Measurements from ENCODE around the gene ME3. TPM values are rescaled to one million over a fixed set of nuclear protein-coding genes. Genes with fewer than 3 reads are reported as not detected.

Gene ME3
- total RNA-seq, 1 experiment from 2014 or later, result 83.8 TPM

DNA sequence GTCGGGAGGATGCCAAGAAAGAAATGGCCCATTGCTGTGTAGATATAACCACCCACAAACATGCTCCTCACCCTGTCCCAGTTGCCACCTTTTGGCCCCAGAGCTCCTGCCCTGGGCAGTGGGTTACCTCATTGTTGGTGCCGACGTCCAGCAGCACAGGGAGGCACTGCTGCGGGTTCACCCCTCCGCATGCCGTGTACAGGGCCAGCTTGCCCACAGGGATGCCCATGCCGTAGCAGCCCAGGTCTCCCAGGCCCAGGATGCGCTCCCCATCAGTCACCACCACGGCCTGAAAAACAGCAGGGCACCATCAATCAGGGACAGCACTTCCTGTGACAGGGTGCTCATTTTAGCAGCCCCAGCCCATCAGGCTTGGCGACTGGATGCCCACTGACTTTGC lies 174.6 kb downstream of the ME3 start:
- Histone ChIP-seq H3K9ac (ENCODE audit: low read length) (no peak overlapping the region), H2AFZ (ENCODE audit: low read length) (no peak overlapping the region), H3K4me3 (ENCODE audit: low read length) (no peak overlapping the region), H3K79me2 (ENCODE audit: low read length) (no peaks in the 10 kb centered on the region), H4K20me1 (ENCODE audit: low read length) (no peaks in the 10 kb centered on the region), H3K27me3 (ENCODE audit: low read length) (no peaks in the 10 kb centered on the region), H3K36me3 (ENCODE audit: low read depth, low read length) (no peaks in the 10 kb centered on the region), H3K9me3 (ENCODE audit: low read length) (no peaks in the 10 kb centered on the region), H3K9me2 (replicated peaks; ENCODE audit: low read length) (no peaks in the 10 kb centered on the region), H3F3A (ENCODE audit: low read length, unreplicated experiment) (no peaks in the 10 kb centered on the region), H3K27ac (ENCODE audit: low read length) (no peak overlapping the region), H3K4me2 (ENCODE audit: low read length) (no peak overlapping the region), H3K4me1 (ENCODE audit: insufficient read depth, low read length) (no peaks in the 10 kb centered on the region; the same call in 1 of the 2 replicates)
- no TSS peak for BruUV-seq (replicated peaks)
- intact Hi-C loops (cut with micrococcal nuclease), result no loop called here
- DNase-seq (no peak), ATAC-seq (no peak)
- ChIA-PET CTCF (no interaction called here), POLR2A (ENCODE audit: unreplicated experiment) (no interaction called here)
- no peak for TF ChIP-seq EZH2phosphoT487 (IDR thresholded peaks at IDR 0.05; ENCODE audit: borderline replicate concordance, low read length)
- TF ChIP-seq, protein P1, sequence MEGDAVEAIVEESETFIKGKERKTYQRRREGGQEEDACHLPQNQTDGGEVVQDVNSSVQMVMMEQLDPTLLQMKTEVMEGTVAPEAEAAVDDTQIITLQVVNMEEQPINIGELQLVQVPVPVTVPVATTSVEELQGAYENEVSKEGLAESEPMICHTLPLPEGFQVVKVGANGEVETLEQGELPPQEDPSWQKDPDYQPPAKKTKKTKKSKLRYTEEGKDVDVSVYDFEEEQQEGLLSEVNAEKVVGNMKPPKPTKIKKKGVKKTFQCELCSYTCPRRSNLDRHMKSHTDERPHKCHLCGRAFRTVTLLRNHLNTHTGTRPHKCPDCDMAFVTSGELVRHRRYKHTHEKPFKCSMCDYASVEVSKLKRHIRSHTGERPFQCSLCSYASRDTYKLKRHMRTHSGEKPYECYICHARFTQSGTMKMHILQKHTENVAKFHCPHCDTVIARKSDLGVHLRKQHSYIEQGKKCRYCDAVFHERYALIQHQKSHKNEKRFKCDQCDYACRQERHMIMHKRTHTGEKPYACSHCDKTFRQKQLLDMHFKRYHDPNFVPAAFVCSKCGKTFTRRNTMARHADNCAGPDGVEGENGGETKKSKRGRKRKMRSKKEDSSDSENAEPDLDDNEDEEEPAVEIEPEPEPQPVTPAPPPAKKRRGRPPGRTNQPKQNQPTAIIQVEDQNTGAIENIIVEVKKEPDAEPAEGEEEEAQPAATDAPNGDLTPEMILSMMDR (conservative IDR thresholded peaks at IDR 0.05; ENCODE audit: low read depth, low read length), result no peak
- no peak for TF ChIP-seq EZH2 (IDR thresholded peaks at IDR 0.05; ENCODE audit: low read length, unreplicated experiment)

GRCh38 chr11:86497310-86497709 lies 175.1 kb downstream of the ME3 start:
- no peaks in the 10 kb centered on the region for H3F3A ChIP-seq (ENCODE audit: low read length, unreplicated experiment)
- no TSS peak for BruUV-seq (replicated peaks)
- no peaks in the 10 kb centered on the region for H3K9me3 ChIP-seq (ENCODE audit: low read length)
- TF ChIP-seq EZH2phosphoT487 (IDR thresholded peaks at IDR 0.05; ENCODE audit: borderline replicate concordance, low read length) (no peak), EZH2 (IDR thresholded peaks at IDR 0.05; ENCODE audit: low read length, unreplicated experiment) (no peak)
- TF ChIP-seq, protein P1 (conservative IDR thresholded peaks at IDR 0.05; ENCODE audit: low read depth, low read length), result no peak
- no peak overlapping the region for H2AFZ ChIP-seq (ENCODE audit: low read length)
- CTCF ChIA-PET, result no interaction called here
- H3K4me3 ChIP-seq (ENCODE audit: low read length), result no peak overlapping the region
- POLR2A ChIA-PET (ENCODE audit: unreplicated experiment), result no interaction called here
- no peaks in the 10 kb centered on the region for H3K9me2 ChIP-seq (replicated peaks; ENCODE audit: low read length)
- H3K27me3 ChIP-seq (ENCODE audit: low read length), result no peaks in the 10 kb centered on the region
- H4K20me1 ChIP-seq (ENCODE audit: low read length), result no peaks in the 10 kb centered on the region
- no peaks in the 10 kb centered on the region for H3K79me2 ChIP-seq (ENCODE audit: low read length)
- intact Hi-C loops (cut with micrococcal nuclease), result no loop called here
- no peaks in the 10 kb centered on the region for H3K36me3 ChIP-seq (ENCODE audit: low read depth, low read length)
- no peak overlapping the region for H3K9ac ChIP-seq (ENCODE audit: low read length)
- no peaks in the 10 kb centered on the region; the same call in 1 of the 2 replicates for H3K4me1 ChIP-seq (ENCODE audit: insufficient read depth, low read length)
- no peak for ATAC-seq
- no peak for DNase-seq
- no peak overlapping the region for H3K27ac ChIP-seq (ENCODE audit: low read length)
- no peak overlapping the region for H3K4me2 ChIP-seq (ENCODE audit: low read length)

- no peaks in the 10 kb centered on the region for H3F3A ChIP-seq (ENCODE audit: low read length, unreplicated experiment)
- ChIA-PET CTCF (no interaction called here), POLR2A (ENCODE audit: unreplicated experiment) (no interaction called here)
- H3K9me2 ChIP-seq (replicated peaks; ENCODE audit: low read length), result no peaks in the 10 kb centered on the region
- H3K79me2 ChIP-seq (ENCODE audit: low read length), result no peaks in the 10 kb centered on the region
- TF ChIP-seq EZH2 (IDR thresholded peaks at IDR 0.05; ENCODE audit: low read length, unreplicated experiment) (no peak), EZH2phosphoT487 (IDR thresholded peaks at IDR 0.05; ENCODE audit: borderline replicate concordance, low read length) (no peak)
- TF ChIP-seq, protein P1 (conservative IDR thresholded peaks at IDR 0.05; ENCODE audit: low read depth, low read length), result no peak
- DNase-seq, result no peak
- intact Hi-C loops (cut with micrococcal nuclease), result no loop called here
- no peaks in the 10 kb centered on the region for H3K4me1 ChIP-seq (ENCODE audit: insufficient read depth, low read length)
- H3K9ac ChIP-seq (ENCODE audit: low read length), result no peak overlapping the region
- H3K27ac ChIP-seq (ENCODE audit: low read length), result no peak overlapping the region
- H3K36me3 ChIP-seq (ENCODE audit: low read depth, low read length), result no peaks in the 10 kb centered on the region
- H3K4me3 ChIP-seq (ENCODE audit: low read length), result no peak overlapping the region
- BruUV-seq (replicated peaks), result no TSS peak
- H4K20me1 ChIP-seq (ENCODE audit: low read length), result no peaks in the 10 kb centered on the region
- H3K27me3 ChIP-seq (ENCODE audit: low read length), result no peaks in the 10 kb centered on the region
- ATAC-seq, result no peak
- no peak overlapping the region for H2AFZ ChIP-seq (ENCODE audit: low read length)
- no peaks in the 10 kb centered on the region for H3K9me3 ChIP-seq (ENCODE audit: low read length)
- no peak overlapping the region for H3K4me2 ChIP-seq (ENCODE audit: low read length)
These were observed 177.1 kb downstream of the ME3 start for GRCh38 chr11:86495351-86495750.
